NCI-H82 treated with DMSO at 0.1 percent for 48 hours (cell line): ENCODE results near the gene FBL.
A peak's percentile ranks its signal among the peaks of the same experiment; 100 is the strongest.
"Not testable (repeated sequence)": the region's sequence is repeated elsewhere in the genome, so short reads cannot be mapped to it uniquely, and the experiment has no call there.

Source experiments
- DNase-seq: peaks from one replicate; lab custom pipeline; 2025; ENCODE audit not compliant: unreplicated experiment; lab: John Stamatoyannopoulos, UW

Gene FBL

GRCh38 chr19:39825531-39826076 lies 20.6 kb downstream of the FBL start:
- DNase-seq: no peak

DNA sequence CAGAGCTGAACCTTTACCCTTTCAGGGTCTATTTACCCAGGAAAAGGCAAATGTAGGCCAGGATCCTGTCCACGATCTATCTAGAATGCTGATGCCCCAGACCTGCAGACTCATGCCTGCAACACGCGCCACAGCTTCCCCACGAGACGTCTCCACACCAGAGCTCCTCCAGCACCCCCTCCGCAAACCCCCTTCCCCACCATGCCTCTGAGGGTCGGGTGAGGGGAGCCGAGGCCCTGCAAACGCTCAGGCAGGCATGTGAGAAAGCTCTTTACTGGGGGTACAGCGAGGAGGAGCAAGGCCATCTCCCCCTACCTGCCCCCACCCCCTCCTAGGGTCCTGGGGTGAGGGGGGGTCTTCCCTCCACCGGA lies 21.1 kb downstream of the FBL start:
- no peak for DNase-seq

DNA sequence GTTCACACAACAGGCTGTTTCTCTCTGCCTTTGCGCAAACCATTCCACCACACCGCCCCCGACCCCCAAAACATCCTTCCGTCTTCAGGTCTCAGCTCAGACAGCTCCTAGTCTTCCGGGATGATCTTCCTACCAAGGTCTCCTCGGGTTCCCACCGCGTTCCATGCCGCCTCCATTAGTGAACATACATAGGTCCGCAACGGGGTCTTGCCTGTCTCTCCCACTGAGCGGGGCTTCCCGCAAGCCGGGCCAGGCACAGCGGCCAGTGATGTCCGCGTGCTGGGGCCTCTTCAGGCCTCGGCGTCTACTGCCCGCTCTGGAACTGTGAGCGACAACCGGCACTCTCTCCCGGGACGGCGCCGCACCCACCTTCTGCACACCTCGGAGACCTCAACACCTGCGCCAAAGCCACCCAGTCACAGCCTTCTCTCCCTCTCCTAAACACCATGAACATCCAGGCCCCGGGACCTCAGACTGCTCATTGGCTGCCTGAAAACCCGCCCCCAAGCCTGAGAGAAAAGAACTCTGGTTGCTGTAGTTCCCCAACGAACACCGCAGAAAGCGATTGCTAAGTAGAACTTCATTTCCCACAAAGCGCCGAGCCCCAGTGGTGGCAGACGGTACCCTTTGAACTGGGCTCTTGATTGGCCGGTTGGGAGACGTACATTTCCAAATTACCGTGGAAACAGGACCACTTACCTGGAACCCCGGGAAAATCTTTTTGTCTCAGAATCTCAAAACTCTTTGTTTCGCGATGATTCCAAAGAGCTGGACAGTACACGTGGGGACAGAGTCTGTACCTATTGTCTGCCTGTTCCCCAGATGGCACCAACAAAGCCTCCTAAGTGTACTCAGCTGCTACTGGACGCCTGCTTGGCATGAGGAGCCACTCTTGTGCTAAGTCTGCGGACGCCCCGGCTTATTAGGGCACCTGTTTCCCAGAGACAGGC lies 21.8 kb downstream of the FBL start:
- peak; percentile 93 for DNase-seq

DNA sequence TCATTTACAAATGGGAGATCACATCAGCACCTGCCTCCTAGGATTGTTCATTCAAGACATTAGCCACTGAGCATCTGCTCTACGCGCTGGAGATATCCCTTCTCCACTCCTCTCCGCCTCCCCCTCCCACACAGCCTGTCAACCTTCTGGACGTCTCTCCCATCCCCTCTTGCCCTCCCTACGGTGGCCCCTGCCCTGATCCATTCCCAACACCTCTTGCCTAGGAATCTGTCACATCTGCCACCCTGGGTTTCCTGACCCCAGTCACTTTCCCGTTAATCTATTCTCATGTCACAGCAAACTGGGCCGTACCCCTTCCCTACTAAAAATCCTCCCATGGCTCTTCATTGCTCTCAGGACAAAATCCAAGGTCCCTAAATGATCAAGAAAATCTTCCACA lies 22.5 kb downstream of the FBL start:
- DNase-seq: peak; percentile 27

GRCh38 chr19:39820696-39821095 lies 25.5 kb downstream of the FBL start:
- no peak for DNase-seq

DNA sequence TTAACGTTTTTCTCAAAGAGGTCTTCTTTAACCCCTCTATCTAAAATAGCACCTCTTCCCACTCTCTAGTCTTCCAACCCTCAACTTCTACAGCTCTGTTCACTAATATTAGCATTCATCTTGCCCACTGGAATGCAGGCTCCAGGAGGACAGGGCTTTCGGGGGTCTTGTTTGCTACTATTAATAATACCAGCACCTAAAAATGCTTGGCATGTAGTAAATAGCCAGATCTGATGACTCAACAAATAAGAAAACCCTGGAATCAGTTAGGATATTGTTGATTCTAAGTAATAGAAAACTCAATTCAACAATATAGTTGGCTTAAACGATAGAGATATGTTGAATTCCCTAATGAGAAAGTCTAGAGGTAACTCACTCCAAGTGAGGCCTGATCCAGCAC lies 26.4 kb downstream of the FBL start:
- DNase-seq: no peak

DNA sequence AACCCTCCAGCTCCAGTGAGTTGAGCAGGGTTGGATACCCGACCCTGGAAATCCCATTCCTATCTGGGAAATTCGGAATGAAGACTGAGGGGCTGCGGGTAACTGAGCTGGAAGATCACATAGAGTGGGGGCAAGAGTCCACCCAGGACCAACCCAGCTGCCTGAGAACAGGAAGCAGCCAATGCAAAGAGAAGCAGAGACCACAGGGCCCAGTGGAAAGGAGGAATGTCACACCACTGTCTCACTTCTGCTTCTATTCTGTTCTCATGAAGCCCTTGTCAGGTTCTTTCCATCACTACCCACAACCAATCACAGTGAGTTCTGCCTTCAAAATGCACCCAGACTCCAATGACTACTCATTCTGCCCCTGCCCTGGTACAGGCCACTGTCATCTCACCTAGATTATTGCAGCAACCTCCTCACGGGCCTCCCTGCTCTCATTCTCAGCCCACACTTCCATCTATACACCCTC lies 27.5 kb downstream of the FBL start:
- DNase-seq: no peak

DNA sequence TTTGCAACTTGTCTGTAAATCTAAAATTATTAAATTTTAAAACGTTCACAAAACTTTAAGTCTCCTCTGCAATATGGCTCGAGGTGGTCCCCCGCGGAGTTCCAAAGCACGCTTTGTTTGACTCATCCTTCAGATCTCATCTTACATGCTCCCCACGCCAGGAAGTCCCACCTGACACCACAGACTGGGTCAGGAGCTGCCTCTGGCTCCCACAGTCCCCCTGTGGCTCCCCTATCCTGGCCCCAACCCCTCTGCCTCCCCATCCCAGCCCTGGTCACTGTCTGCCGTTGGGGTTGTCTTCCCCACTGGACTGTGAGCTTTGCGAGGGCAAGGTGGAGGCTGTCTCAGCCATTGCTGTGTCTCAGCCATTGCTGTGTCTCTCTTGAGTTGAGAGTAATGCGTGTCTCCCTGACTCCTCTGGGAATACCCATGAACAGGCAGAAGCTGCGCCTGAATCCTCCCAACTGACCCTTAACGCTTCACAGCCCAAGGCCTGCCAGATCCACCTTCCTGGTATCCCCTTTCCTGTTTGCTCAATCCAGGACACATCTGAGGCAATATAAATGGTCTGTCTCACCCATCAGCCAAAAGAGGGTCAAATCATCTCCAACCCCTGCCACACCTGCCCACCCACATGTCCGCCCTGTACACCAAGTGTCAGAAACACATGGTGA lies 28.2 kb downstream of the FBL start:
- no peak for DNase-seq

GRCh38 chr19:39816287-39817048 lies 29.7 kb downstream of the FBL start:
- DNase-seq: no peak

DNA sequence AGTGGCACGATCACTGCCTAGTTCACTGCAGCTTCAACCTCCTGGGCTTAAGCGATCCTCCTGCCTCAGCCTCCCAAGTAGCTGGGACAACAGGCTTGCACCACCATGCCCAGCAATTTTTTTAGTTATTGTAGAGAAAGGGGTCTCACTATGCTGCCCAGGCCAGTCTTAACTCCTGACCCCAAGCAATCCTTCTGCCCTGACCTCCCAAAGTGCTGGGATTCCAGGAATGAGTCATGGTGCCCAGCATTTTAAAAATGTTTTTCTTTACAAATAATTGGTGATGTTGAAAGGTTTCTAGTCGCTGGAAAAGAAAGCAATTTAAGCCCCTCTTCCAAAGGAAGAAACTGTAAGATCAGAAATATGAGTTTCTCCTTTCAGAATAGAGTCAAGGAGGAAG lies 31.6 kb downstream of the FBL start:
- no peak for DNase-seq

DNA sequence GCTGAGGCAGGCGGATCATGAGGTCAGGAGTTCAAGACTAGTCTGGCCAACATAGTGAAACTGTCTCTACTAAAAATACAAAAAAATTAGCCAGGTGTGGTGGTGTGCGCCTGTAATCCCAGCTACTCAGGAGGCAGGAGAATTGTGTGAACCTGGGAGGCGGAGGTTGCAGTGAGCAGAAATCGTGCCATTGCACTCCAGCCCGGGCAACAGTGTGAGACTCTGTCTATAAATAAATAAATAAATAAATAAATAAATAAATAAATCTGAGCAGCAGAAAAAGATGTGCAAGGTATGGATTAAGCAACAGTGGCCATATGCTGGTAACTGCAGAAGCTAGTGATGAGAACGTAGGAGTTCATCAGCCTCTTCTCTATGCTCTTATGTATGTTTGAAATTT lies 32.1 kb downstream of the FBL start:
- not testable (repeated sequence) for DNase-seq

GRCh38 chr19:39813264-39813993 lies 32.8 kb downstream of the FBL start:
- no peak for DNase-seq

DNA sequence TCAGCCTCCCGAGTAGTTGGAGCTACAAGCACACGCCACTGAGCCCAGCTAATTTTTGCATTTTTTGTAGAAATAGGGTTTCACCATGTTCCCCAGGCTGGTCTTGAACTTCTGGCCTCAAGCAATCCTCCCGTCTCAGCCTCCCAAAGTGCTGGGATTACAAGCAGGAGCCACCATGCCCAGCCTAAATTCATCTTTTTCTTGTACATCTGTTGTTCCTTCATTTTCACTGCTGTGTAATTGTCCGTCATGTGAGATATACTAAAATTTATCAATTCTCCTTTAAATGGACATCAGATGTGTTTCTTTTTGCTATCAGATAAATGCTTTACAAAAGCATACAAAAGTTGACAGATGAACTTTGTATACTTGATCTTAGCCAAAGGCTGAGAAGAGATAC lies 35.1 kb downstream of the FBL start:
- no peak for DNase-seq

DNA sequence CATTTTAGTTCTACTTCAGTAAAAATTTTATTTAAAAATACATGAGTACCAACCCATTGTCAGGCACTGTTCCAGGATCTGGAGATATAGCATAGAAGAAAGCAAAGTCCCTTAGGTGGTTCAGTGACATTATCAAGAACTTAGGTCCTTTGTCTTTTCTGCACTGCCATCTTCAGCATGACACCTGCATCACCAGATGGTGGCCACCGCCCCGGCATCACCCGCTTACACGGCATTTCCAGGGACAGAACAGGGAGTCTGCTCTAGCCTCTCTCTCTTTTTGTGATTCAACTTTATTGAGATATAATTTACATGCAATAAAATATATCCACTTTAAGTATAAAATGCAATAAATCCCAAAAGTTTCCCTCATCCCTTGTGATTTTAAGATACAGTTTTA lies 35.8 kb downstream of the FBL start:
- no peak for DNase-seq

DNA sequence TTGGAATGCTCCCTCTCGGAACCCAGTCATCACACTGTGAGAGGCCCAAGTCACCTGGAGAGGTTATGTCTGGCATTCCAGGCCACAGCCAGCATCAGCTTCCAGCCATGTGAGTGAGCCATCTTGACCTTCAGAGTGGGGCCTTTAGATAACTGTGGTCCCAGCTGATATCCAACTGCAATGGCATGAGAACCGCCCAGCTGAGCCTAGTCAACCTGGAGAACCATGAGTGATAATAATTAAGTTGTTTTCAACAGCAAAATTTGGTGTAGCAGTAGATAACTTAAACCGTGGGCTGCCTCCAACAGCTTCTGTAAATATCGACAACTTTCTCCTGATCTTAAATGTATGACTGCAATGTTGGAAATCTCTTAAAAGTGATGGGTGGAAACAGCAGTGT lies 36.8 kb downstream of the FBL start:
- no peak for DNase-seq

- not testable (repeated sequence) for DNase-seq
These were observed 37.5 kb downstream of the FBL start for GRCh38 chr19:39808688-39809087.

DNA sequence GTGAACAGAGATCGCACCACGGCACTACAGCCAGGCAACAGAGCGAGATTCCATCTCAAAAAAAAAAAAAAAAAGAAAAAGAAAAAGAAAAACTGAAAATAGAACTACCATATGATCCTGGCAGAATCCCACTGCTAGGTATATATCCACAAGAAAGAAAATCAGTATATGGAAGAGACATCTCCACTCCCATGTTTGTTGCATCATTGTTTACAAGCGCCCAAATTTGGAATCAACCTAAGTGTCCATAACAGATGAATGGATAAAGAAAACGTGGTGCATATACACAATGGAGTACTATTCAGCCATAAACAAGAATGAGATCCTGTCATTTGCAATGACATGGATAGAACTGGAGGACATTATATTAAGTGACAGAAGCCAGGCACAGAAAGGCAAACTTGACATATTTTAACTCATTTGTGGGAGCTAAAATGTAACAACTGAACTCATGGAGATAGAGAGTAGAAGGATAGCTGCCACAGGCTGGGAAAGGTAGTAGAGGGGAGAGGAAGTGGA lies 38.3 kb downstream of the FBL start:
- no peak for DNase-seq

GRCh38 chr19:39805104-39805503 lies 41.1 kb downstream of the FBL start:
- no peak for DNase-seq

DNA sequence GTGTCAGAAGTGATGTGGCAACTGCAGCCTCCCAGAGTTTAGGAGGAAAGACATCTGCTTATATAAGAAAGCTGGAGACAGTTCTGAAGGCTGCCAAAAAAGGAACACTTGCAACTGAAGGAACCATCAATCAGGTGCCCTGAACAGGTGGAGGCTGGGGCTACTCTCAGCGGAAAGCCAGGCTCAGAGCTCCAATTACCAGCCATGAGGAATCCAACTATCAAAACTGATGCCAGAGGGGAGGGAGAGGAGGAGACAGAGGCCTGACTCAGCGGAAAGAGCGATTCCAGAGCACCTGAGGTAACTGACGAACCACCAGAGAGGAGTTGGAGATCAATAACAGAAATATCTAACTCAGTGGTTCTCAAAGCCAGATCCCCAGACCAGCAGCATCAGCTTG lies 43.2 kb downstream of the FBL start:
- no peak for DNase-seq

GRCh38 chr19:39797083-39797482 lies 49.1 kb downstream of the FBL start:
- DNase-seq: no peak
